ENCODE results near the gene MYCN.

DNA sequence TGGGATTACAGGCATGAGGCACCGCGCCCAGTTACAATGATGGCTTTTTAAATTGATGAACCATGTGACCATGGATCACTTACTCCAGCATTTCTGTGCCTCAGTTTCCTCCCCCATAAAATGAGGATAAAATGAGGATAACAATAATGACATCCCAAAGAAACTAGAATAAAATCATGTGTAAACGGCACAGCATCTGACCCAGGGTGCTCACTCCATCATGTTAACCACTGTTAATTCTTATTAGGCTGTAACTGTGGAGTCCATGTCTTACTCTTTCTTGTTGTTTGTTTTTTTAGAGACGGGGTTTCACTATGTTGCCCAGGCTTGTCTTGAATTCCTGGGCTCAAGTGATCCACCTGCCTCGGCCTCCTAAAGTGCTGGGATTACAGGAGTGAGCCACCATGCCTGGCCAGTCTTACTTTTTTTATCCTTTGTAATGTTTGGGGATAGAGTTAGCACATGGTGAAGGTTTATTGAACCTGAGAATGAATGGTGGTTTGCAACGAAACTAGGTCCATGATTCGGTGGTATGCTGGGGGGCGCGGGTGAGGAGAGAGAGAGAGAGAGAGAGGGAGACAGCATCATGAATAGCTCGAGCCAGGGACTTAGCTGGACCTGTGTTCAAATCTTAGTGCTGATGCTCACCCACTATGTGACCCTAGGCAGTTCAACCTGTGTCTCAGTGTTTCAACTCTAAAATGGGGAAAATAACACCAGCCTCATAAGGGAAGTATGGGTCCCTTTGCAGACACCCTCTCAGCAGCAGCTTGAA, 52.3 kb downstream of the MYCN start:
- TF ChIP-seq, protein P1, sequence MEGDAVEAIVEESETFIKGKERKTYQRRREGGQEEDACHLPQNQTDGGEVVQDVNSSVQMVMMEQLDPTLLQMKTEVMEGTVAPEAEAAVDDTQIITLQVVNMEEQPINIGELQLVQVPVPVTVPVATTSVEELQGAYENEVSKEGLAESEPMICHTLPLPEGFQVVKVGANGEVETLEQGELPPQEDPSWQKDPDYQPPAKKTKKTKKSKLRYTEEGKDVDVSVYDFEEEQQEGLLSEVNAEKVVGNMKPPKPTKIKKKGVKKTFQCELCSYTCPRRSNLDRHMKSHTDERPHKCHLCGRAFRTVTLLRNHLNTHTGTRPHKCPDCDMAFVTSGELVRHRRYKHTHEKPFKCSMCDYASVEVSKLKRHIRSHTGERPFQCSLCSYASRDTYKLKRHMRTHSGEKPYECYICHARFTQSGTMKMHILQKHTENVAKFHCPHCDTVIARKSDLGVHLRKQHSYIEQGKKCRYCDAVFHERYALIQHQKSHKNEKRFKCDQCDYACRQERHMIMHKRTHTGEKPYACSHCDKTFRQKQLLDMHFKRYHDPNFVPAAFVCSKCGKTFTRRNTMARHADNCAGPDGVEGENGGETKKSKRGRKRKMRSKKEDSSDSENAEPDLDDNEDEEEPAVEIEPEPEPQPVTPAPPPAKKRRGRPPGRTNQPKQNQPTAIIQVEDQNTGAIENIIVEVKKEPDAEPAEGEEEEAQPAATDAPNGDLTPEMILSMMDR (optimal IDR thresholded peaks at IDR 0.05 in 1 of 3, IDR thresholded peaks at IDR 0.05 in 1 of 3, conservative IDR thresholded peaks at IDR 0.05 in 1 of 3; ENCODE audit: extremely low read depth in 1 of 3, insufficient read depth in 2 of 3, low read length in 3 of 3), result no peak
- TF ChIP-seq EZH2 (IDR thresholded peaks at IDR 0.05; ENCODE audit: low read length), result no peak

Data from keratinocyte (primary cell).